ENCODE data around the gene HOXA7. TPM values are rescaled to one million over a fixed set of nuclear protein-coding genes. Genes with fewer than 3 reads are reported as not detected.

The HOXA7 gene
- total RNA-seq, 1 donor from 2014 or later: not detected

- Mint-ChIP-seq H3K4me3 (peak overlapping the region; percentile 66), H3K36me3 (ENCODE audit: low read depth) (peaks cover 1% of the 10 kb centered on the region), H3K27me3 (peaks cover 55% of the 10 kb centered on the region), H3K9me3 (peaks cover 3% of the 10 kb centered on the region), H3K27ac (no peak overlapping the region), H3K4me1 (peaks cover 14% of the 10 kb centered on the region)
- DNase-seq: no peak
- intact Hi-C loops (cut with micrococcal nuclease): loop anchor here (5.0 kb wide), 1 partner anchor 34 kb away; the partner anchor contains the start of gene HOXA1
Observed at GRCh38 chr7:27131390-27131819, 25.1 kb downstream of the HOXA7 start.

GRCh38 chr7:27130540-27131389, 25.7 kb downstream of the HOXA7 start, which contains the start of gene HOXA4:
Gene HOXA4 (minus strand): TSS chr7:27130757. CDS start chr7:27130733, 24 bp downstream.
- peak within 1 kb of the TSS; percentile 66 for H3K4me3 Mint-ChIP-seq
- H3K4me1 Mint-ChIP-seq: peaks cover 14% of the 10 kb centered on the region
- no peak within 1 kb of the TSS for H3K27ac Mint-ChIP-seq
- intact Hi-C loops (cut with micrococcal nuclease): loop anchor here (5.0 kb wide), 1 partner anchor 33 kb away; the partner anchor contains the start of gene HOXA1
- peaks cover 3% of the 10 kb centered on the region for H3K9me3 Mint-ChIP-seq
- H3K36me3 Mint-ChIP-seq (ENCODE audit: low read depth): peaks cover 1% of the 10 kb centered on the region
- peak; percentile 91 for DNase-seq
- peaks cover 53% of the 10 kb centered on the region for H3K27me3 Mint-ChIP-seq

- Mint-ChIP-seq H3K36me3 (ENCODE audit: low read depth) (peaks cover 1% of the 10 kb centered on the region), H3K27me3 (peaks cover 53% of the 10 kb centered on the region), H3K4me3 (peak overlapping the region; percentile 26), H3K27ac (no peak overlapping the region), H3K4me1 (peaks cover 12% of the 10 kb centered on the region), H3K9me3 (peaks cover 3% of the 10 kb centered on the region)
- DNase-seq: no peak
- intact Hi-C loops (cut with micrococcal nuclease): loop anchor here (5.0 kb wide), 1 partner anchor 33 kb away; the partner anchor contains the start of gene HOXA1
Observed at GRCh38 chr7:27129729-27130539, 26.5 kb downstream of the HOXA7 start.

GRCh38 chr7:27128776-27129728, 27.4 kb downstream of the HOXA7 start:
- peaks cover 3% of the 10 kb centered on the region for H3K4me1 Mint-ChIP-seq
- H3K27me3 Mint-ChIP-seq: peaks cover 48% of the 10 kb centered on the region
- no peak overlapping the region for H3K27ac Mint-ChIP-seq
- H3K36me3 Mint-ChIP-seq (ENCODE audit: low read depth): peaks cover 1% of the 10 kb centered on the region
- H3K4me3 Mint-ChIP-seq: peak overlapping the region; percentile 26
- peaks cover 3% of the 10 kb centered on the region for H3K9me3 Mint-ChIP-seq
- intact Hi-C loops (cut with micrococcal nuclease): no loop called here
- DNase-seq: no peak

GRCh38 chr7:27128034-27128433, 28.4 kb downstream of the HOXA7 start:
- Mint-ChIP-seq H3K4me1 (no peaks in the 10 kb centered on the region), H3K27me3 (peaks cover 44% of the 10 kb centered on the region), H3K4me3 (no peak overlapping the region), H3K9me3 (peaks cover 3% of the 10 kb centered on the region), H3K36me3 (ENCODE audit: low read depth) (peaks cover 1% of the 10 kb centered on the region), H3K27ac (no peak overlapping the region)
- intact Hi-C loops (cut with micrococcal nuclease): no loop called here
- DNase-seq: no peak

GRCh38 chr7:27126596-27127327, 29.7 kb downstream of the HOXA7 start:
- no peak overlapping the region for H3K4me3 Mint-ChIP-seq
- H3K4me1 Mint-ChIP-seq: no peaks in the 10 kb centered on the region
- intact Hi-C loops (cut with micrococcal nuclease): no loop called here
- DNase-seq: no peak
- peaks cover 1% of the 10 kb centered on the region for H3K36me3 Mint-ChIP-seq (ENCODE audit: low read depth)
- peaks cover 3% of the 10 kb centered on the region for H3K9me3 Mint-ChIP-seq
- no peak overlapping the region for H3K27ac Mint-ChIP-seq
- peaks cover 36% of the 10 kb centered on the region for H3K27me3 Mint-ChIP-seq

- DNase-seq: no peak
- Mint-ChIP-seq H3K4me3 (no peak overlapping the region), H3K27me3 (peaks cover 36% of the 10 kb centered on the region), H3K9me3 (no peaks in the 10 kb centered on the region), H3K4me1 (no peaks in the 10 kb centered on the region), H3K36me3 (ENCODE audit: low read depth) (peaks cover 1% of the 10 kb centered on the region), H3K27ac (no peak overlapping the region)
- intact Hi-C loops (cut with micrococcal nuclease): no loop called here
Observed at GRCh38 chr7:27125986-27126394, 30.5 kb downstream of the HOXA7 start.

GRCh38 chr7:27124902-27125689, 31.4 kb downstream of the HOXA7 start:
- H3K27me3 Mint-ChIP-seq: peaks cover 36% of the 10 kb centered on the region
- H3K9me3 Mint-ChIP-seq: no peaks in the 10 kb centered on the region
- intact Hi-C loops (cut with micrococcal nuclease): no loop called here
- no peak overlapping the region for H3K27ac Mint-ChIP-seq
- no peak overlapping the region for H3K4me3 Mint-ChIP-seq
- DNase-seq: no peak
- no peaks in the 10 kb centered on the region for H3K4me1 Mint-ChIP-seq
- H3K36me3 Mint-ChIP-seq (ENCODE audit: low read depth): peaks cover 1% of the 10 kb centered on the region

- DNase-seq: no peak
- Mint-ChIP-seq H3K27me3 (peaks cover 34% of the 10 kb centered on the region), H3K9me3 (no peaks in the 10 kb centered on the region), H3K36me3 (ENCODE audit: low read depth) (no peaks in the 10 kb centered on the region), H3K4me1 (no peaks in the 10 kb centered on the region), H3K4me3 (no peak overlapping the region), H3K27ac (no peak overlapping the region)
- intact Hi-C loops (cut with micrococcal nuclease): no loop called here
Observed at GRCh38 chr7:27124096-27124901, 32.2 kb downstream of the HOXA7 start.

- Mint-ChIP-seq H3K27ac (no peak overlapping the region), H3K36me3 (ENCODE audit: low read depth) (no peaks in the 10 kb centered on the region), H3K9me3 (no peaks in the 10 kb centered on the region), H3K4me1 (no peaks in the 10 kb centered on the region), H3K4me3 (no peak overlapping the region), H3K27me3 (peaks cover 28% of the 10 kb centered on the region)
- no peak for DNase-seq
- intact Hi-C loops (cut with micrococcal nuclease): no loop called here
Observed at GRCh38 chr7:27123477-27124053, 32.9 kb downstream of the HOXA7 start.

GRCh38 chr7:27123007-27123476, 33.4 kb downstream of the HOXA7 start:
- H3K36me3 Mint-ChIP-seq (ENCODE audit: low read depth): no peaks in the 10 kb centered on the region
- H3K9me3 Mint-ChIP-seq: no peaks in the 10 kb centered on the region
- peaks cover 23% of the 10 kb centered on the region for H3K27me3 Mint-ChIP-seq
- no peak overlapping the region for H3K4me3 Mint-ChIP-seq
- no peak for DNase-seq
- H3K4me1 Mint-ChIP-seq: no peaks in the 10 kb centered on the region
- intact Hi-C loops (cut with micrococcal nuclease): no loop called here
- no peak overlapping the region for H3K27ac Mint-ChIP-seq
